ENCODE results near the gene AP1M1. TPM values are rescaled to one million over a fixed set of nuclear protein-coding genes. Genes with fewer than 3 reads are reported as not detected.
A peak's percentile ranks its signal among the peaks of the same experiment; 100 is the strongest.

The AP1M1 gene
- total RNA-seq, 1 experiment from 2014 or later: 52.8 TPM

GRCh38 chr19:16160445-16160942 is 37.2 kb upstream of the AP1M1 start:
- CTCF ChIA-PET: no interaction called here
- peaks cover 41% of the 10 kb centered on the region for H3F3A ChIP-seq (ENCODE audit: insufficient read depth, low read depth)
- H3K4me1 ChIP-seq (replicated peaks; ENCODE audit: insufficient read depth): peaks cover 44% of the 10 kb centered on the region
- intact Hi-C loops (cut with micrococcal nuclease; ENCODE audit: unreplicated experiment): no loop called here
- no TSS peak for BruUV-seq (replicated peaks)
- peak overlapping the region; percentile 98 for H3K27ac ChIP-seq
- H3K4me2 ChIP-seq: peak overlapping the region; percentile 73
- TF ChIP-seq, protein P1, sequence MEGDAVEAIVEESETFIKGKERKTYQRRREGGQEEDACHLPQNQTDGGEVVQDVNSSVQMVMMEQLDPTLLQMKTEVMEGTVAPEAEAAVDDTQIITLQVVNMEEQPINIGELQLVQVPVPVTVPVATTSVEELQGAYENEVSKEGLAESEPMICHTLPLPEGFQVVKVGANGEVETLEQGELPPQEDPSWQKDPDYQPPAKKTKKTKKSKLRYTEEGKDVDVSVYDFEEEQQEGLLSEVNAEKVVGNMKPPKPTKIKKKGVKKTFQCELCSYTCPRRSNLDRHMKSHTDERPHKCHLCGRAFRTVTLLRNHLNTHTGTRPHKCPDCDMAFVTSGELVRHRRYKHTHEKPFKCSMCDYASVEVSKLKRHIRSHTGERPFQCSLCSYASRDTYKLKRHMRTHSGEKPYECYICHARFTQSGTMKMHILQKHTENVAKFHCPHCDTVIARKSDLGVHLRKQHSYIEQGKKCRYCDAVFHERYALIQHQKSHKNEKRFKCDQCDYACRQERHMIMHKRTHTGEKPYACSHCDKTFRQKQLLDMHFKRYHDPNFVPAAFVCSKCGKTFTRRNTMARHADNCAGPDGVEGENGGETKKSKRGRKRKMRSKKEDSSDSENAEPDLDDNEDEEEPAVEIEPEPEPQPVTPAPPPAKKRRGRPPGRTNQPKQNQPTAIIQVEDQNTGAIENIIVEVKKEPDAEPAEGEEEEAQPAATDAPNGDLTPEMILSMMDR (conservative IDR thresholded peaks at IDR 0.05): no peak
- no peak for TF ChIP-seq EZH2 (IDR thresholded peaks at IDR 0.05; ENCODE audit: low read depth)
- H3K27me3 ChIP-seq (ENCODE audit: insufficient read depth, low read depth): no peaks in the 10 kb centered on the region
- no peak overlapping the region for H2AFZ ChIP-seq
- no peaks in the 10 kb centered on the region for H3K9me3 ChIP-seq (ENCODE audit: insufficient read depth, low read depth)
- no peaks in the 10 kb centered on the region for H4K20me1 ChIP-seq (ENCODE audit: insufficient read depth)
- no peaks in the 10 kb centered on the region for H3K36me3 ChIP-seq (ENCODE audit: low read depth)
- no peaks in the 10 kb centered on the region for H3K9me2 ChIP-seq (ENCODE audit: insufficient read depth)
- DNase-seq: no peak
- H3K4me3 ChIP-seq: peak overlapping the region; percentile 45; the same call in 1 of the 2 replicates
- H3K79me2 ChIP-seq (ENCODE audit: low read depth): no peaks in the 10 kb centered on the region
- POLR2A ChIA-PET (ENCODE audit: unreplicated experiment): interaction anchor here (0.6 to 1.0 kb wide), 2 partner anchors 17 to 103 kb away, joined by 3 read pairs; partner anchors contain the start of gene HSH2D

GRCh38 chr19:16160943-16161560 is 36.7 kb upstream of the AP1M1 start:
- intact Hi-C loops (cut with micrococcal nuclease; ENCODE audit: unreplicated experiment): no loop called here
- Histone ChIP-seq H3K4me3 (peak overlapping the region; percentile 45; the same call in 1 of the 2 replicates), H2AFZ (no peak overlapping the region), H3K79me2 (ENCODE audit: low read depth) (no peaks in the 10 kb centered on the region), H3K4me2 (peak overlapping the region; percentile 73), H3K27ac (peak overlapping the region; percentile 98), H3F3A (ENCODE audit: insufficient read depth, low read depth) (peaks cover 41% of the 10 kb centered on the region), H3K9me3 (ENCODE audit: insufficient read depth, low read depth) (no peaks in the 10 kb centered on the region), H3K9me2 (ENCODE audit: insufficient read depth) (no peaks in the 10 kb centered on the region), H3K36me3 (ENCODE audit: low read depth) (no peaks in the 10 kb centered on the region), H3K4me1 (replicated peaks; ENCODE audit: insufficient read depth) (peaks cover 44% of the 10 kb centered on the region), H3K27me3 (ENCODE audit: insufficient read depth, low read depth) (no peaks in the 10 kb centered on the region), H4K20me1 (ENCODE audit: insufficient read depth) (no peaks in the 10 kb centered on the region)
- DNase-seq: peak; percentile 49 to 96
- TSS peak; percentile 67 for BruUV-seq (replicated peaks)
- ChIA-PET CTCF (interaction anchor here (1.0 kb wide), 1 partner anchor 17 kb away, joined by 3 read pairs; the partner anchor contains the start of gene HSH2D), POLR2A (ENCODE audit: unreplicated experiment) (interaction anchor here (0.5 to 1.0 kb wide), 5 partner anchors 18 to 325 kb away, joined by 3 to 9 read pairs (median 3); partner anchors contain the start of gene HSH2D)
- TF ChIP-seq, protein P1 (conservative IDR thresholded peaks at IDR 0.05): no peak
- TF ChIP-seq EZH2 (IDR thresholded peaks at IDR 0.05; ENCODE audit: low read depth): no peak

DNA sequence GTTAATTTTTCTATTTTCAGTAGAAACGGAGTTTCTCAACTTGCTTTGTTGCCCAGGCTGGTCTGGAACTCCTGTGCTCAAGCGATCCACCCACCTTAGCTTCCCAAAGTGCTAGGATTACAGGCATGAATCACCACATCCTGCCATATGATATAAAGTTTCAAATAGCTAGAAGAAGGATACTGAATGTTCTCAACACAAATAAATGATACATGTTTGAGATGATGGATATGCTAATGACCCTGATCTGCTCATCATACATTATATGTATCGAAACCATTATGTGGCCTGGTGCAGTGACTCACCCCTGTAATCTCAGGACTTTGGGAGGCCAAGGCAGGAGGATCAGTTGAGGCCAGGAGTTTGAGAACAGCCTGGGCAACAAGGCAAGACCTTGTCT is 35.9 kb upstream of the AP1M1 start:
- no peaks in the 10 kb centered on the region for H3K79me2 ChIP-seq (ENCODE audit: low read depth)
- H3K4me1 ChIP-seq (replicated peaks; ENCODE audit: insufficient read depth): peaks cover 44% of the 10 kb centered on the region
- H3K9me3 ChIP-seq (ENCODE audit: insufficient read depth, low read depth): no peaks in the 10 kb centered on the region
- no peaks in the 10 kb centered on the region for H3K36me3 ChIP-seq (ENCODE audit: low read depth)
- no peak overlapping the region for H3K4me3 ChIP-seq
- BruUV-seq (replicated peaks): no TSS peak
- ChIA-PET POLR2A (ENCODE audit: unreplicated experiment) (interaction anchor here (0.5 to 0.6 kb wide), 4 partner anchors 68 to 1593 kb away, joined by 3 to 7 read pairs (median 3); no protein-coding TSS in a partner anchor), CTCF (interaction anchor here (0.6 to 1.0 kb wide), 3 partner anchors 10 to 136 kb away, joined by 3 to 5 read pairs (median 3); partner anchors contain the start of gene HSH2D)
- no peaks in the 10 kb centered on the region for H3K27me3 ChIP-seq (ENCODE audit: insufficient read depth, low read depth)
- no peaks in the 10 kb centered on the region for H3K9me2 ChIP-seq (ENCODE audit: insufficient read depth)
- no peaks in the 10 kb centered on the region for H4K20me1 ChIP-seq (ENCODE audit: insufficient read depth)
- no peak overlapping the region for H2AFZ ChIP-seq
- TF ChIP-seq, protein P1 (conservative IDR thresholded peaks at IDR 0.05): no peak
- TF ChIP-seq EZH2 (IDR thresholded peaks at IDR 0.05; ENCODE audit: low read depth): no peak
- intact Hi-C loops (cut with micrococcal nuclease; ENCODE audit: unreplicated experiment): no loop called here
- H3K4me2 ChIP-seq: peak overlapping the region; percentile 73
- H3F3A ChIP-seq (ENCODE audit: insufficient read depth, low read depth): peaks cover 41% of the 10 kb centered on the region
- DNase-seq: peak; percentile 56 to 98
- peak overlapping the region; percentile 98 for H3K27ac ChIP-seq

Data from PC-9 (cell line).